ENCODE results near the gene GABRQ.

DNA sequence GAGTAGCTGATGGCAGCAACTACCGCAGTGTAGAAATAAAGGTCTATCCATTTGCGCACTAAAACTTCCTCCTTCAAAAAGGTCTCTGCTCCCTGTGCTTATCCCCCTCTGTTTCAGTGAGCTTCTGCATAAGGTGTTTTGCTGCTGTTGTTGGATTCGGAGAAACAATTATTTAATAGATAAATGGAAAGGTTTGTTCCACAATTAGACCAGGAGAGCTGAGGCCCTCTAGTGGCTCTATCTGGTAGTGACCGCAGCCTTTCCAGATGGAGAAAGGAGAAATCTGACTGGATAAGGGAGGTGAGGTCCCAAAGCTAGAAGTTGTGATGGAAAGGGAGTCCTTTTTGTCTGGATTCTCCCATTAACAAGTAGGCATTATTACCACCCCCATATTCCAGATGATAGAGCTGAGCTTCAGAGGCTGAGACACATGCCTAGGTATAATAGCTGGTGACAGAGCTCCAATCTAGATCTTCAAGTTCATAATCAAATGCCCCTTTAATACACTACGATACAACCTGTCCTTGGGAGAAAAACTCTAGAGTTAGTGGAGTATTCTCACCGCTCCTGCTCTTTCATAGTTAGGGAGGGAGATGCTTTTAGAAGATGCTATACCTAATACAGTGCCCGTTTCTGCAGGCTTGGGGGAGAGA is 5.1 kb upstream of the GABRQ start:
- no peak for TF ChIP-seq POLR2A (IDR thresholded peaks at IDR 0.05)
- TF ChIP-seq, protein P1, sequence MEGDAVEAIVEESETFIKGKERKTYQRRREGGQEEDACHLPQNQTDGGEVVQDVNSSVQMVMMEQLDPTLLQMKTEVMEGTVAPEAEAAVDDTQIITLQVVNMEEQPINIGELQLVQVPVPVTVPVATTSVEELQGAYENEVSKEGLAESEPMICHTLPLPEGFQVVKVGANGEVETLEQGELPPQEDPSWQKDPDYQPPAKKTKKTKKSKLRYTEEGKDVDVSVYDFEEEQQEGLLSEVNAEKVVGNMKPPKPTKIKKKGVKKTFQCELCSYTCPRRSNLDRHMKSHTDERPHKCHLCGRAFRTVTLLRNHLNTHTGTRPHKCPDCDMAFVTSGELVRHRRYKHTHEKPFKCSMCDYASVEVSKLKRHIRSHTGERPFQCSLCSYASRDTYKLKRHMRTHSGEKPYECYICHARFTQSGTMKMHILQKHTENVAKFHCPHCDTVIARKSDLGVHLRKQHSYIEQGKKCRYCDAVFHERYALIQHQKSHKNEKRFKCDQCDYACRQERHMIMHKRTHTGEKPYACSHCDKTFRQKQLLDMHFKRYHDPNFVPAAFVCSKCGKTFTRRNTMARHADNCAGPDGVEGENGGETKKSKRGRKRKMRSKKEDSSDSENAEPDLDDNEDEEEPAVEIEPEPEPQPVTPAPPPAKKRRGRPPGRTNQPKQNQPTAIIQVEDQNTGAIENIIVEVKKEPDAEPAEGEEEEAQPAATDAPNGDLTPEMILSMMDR (IDR thresholded peaks at IDR 0.05), result peak; percentile 39 to 82 (median 63)
